ENCODE results near the gene PTPRK. TPM values are rescaled to one million over a fixed set of nuclear protein-coding genes. Genes with fewer than 3 reads are reported as not detected.

PTPRK gene
- total and polyA plus RNA-seq, 2 of the 13 experiments (the other 11 are each of a cell fraction or from before 2014, with no cell fraction given), result 43.6 to 98.3 TPM

DNA sequence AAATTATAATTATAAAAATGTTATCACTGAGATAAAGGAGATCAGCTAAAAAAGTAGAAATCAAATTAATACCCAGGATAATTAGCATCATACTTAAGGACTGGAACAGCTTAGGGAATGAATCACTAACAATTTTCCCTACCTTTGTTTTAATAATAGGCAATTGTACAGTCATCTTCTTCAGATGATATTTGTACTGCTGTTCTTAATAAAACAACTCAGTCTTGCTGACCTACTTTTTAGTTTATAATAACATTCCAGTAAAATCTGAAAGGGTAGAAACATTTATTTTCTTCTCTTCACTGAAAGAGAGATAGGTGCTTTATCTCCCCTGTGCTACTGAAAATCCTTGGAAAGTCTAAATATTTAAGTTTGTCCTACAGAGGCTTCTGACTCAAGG, 348.3 kb downstream of the PTPRK start (continued):
- TF ChIP-seq, protein P1, sequence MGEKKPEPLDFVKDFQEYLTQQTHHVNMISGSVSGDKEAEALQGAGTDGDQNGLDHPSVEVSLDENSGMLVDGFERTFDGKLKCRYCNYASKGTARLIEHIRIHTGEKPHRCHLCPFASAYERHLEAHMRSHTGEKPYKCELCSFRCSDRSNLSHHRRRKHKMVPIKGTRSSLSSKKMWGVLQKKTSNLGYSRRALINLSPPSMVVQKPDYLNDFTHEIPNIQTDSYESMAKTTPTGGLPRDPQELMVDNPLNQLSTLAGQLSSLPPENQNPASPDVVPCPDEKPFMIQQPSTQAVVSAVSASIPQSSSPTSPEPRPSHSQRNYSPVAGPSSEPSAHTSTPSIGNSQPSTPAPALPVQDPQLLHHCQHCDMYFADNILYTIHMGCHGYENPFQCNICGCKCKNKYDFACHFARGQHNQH (CRISPR knock-in tag; IDR thresholded peaks at IDR 0.05), result no peak
- TF ChIP-seq ZBTB42 (CRISPR knock-in tag; IDR thresholded peaks at IDR 0.05), result no peak
- TF ChIP-seq ZNF432 (CRISPR knock-in tag; IDR thresholded peaks at IDR 0.05; ENCODE audit: borderline replicate concordance), result no peak
- TF ChIP-seq XBP1 (CRISPR knock-in tag; IDR thresholded peaks at IDR 0.05), result no peak
- no peak for TF ChIP-seq FOSL2 (CRISPR knock-in tag; IDR thresholded peaks at IDR 0.05)
- TF ChIP-seq, protein P2, sequence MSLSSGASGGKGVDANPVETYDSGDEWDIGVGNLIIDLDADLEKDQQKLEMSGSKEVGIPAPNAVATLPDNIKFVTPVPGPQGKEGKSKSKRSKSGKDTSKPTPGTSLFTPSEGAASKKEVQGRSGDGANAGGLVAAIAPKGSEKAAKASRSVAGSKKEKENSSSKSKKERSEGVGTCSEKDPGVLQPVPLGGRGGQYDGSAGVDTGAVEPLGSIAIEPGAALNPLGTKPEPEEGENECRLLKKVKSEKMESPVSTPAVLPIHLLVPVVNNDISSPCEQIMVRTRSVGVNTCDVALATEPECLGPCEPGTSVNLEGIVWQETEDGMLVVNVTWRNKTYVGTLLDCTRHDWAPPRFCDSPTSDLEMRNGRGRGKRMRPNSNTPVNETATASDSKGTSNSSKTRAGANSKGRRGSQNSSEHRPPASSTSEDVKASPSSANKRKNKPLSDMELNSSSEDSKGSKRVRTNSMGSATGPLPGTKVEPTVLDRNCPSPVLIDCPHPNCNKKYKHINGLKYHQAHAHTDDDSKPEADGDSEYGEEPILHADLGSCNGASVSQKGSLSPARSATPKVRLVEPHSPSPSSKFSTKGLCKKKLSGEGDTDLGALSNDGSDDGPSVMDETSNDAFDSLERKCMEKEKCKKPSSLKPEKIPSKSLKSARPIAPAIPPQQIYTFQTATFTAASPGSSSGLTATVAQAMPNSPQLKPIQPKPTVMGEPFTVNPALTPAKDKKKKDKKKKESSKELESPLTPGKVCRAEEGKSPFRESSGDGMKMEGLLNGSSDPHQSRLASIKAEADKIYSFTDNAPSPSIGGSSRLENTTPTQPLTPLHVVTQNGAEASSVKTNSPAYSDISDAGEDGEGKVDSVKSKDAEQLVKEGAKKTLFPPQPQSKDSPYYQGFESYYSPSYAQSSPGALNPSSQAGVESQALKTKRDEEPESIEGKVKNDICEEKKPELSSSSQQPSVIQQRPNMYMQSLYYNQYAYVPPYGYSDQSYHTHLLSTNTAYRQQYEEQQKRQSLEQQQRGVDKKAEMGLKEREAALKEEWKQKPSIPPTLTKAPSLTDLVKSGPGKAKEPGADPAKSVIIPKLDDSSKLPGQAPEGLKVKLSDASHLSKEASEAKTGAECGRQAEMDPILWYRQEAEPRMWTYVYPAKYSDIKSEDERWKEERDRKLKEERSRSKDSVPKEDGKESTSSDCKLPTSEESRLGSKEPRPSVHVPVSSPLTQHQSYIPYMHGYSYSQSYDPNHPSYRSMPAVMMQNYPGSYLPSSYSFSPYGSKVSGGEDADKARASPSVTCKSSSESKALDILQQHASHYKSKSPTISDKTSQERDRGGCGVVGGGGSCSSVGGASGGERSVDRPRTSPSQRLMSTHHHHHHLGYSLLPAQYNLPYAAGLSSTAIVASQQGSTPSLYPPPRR (CRISPR knock-in tag; IDR thresholded peaks at IDR 0.05; ENCODE audit: borderline replicate concordance), result no peak
- TF ChIP-seq HNRNPK (IDR thresholded peaks at IDR 0.05; ENCODE audit: low read depth, low read length, poor library complexity, severe bottlenecking), result no peak
- TF ChIP-seq HHEX (CRISPR knock-in tag; IDR thresholded peaks at IDR 0.05), result no peak
- TF ChIP-seq, protein P3, sequence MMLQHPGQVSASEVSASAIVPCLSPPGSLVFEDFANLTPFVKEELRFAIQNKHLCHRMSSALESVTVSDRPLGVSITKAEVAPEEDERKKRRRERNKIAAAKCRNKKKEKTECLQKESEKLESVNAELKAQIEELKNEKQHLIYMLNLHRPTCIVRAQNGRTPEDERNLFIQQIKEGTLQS (CRISPR knock-in tag; IDR thresholded peaks at IDR 0.05), result no peak
- TF ChIP-seq, protein P4, sequence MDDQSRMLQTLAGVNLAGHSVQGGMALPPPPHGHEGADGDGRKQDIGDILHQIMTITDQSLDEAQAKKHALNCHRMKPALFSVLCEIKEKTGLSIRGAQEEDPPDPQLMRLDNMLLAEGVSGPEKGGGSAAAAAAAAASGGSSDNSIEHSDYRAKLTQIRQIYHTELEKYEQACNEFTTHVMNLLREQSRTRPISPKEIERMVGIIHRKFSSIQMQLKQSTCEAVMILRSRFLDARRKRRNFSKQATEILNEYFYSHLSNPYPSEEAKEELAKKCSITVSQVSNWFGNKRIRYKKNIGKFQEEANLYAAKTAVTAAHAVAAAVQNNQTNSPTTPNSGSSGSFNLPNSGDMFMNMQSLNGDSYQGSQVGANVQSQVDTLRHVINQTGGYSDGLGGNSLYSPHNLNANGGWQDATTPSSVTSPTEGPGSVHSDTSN (CRISPR knock-in tag; IDR thresholded peaks at IDR 0.05; ENCODE audit: borderline replicate concordance), result no peak
- TF ChIP-seq PAX8 (CRISPR knock-in tag; IDR thresholded peaks at IDR 0.05; ENCODE audit: borderline replicate concordance), result no peak
- no peak for TF ChIP-seq DMAP1 (CRISPR knock-in tag; IDR thresholded peaks at IDR 0.05)
- no peak for TF ChIP-seq CBX1 (IDR thresholded peaks at IDR 0.05; ENCODE audit: low read depth)

Measured in HepG2 (cell line).